ENCODE data around the gene TBX1. TPM values are rescaled to one million over a fixed set of nuclear protein-coding genes. Genes with fewer than 3 reads are reported as not detected.
A peak's percentile ranks its signal among the peaks of the same experiment; 100 is the strongest.
"Not testable (repeated sequence)": the region's sequence is repeated elsewhere in the genome, so short reads cannot be mapped to it uniquely, and the experiment has no call there.

TBX1 gene
- total and polyA plus RNA-seq, 5 donors, result 0.19 to 1.4 (median 0.88) TPM

DNA sequence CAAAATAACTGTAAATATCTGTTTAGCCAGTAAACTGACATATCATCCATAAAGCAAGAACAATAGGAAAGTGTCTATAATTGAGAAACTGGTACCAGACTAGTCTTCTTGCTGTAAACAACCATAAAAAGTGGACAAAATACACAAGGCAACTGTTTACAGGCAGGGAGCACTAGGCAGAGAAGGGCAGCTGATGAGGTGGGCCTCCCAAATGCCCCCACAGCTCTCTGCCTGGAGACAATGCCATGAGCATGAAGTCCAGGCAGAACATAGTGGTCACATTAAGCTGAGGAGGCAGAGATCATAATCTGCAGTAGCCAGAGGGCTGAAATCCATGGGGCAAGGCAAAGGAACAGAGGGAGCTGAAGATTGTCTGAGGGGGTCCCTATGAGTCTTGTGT, 30.7 kb downstream of the TBX1 start:
- Histone ChIP-seq H3K9me3 (ENCODE audit: control insufficient read depth, low read length) (no peaks in the 10 kb centered on the region), H3K27me3 (ENCODE audit: control insufficient read depth, insufficient read depth) (no peaks in the 10 kb centered on the region), H3K4me1 (ENCODE audit: control insufficient read depth, insufficient read depth, low read length) (no peaks in the 10 kb centered on the region)

GRCh38 chr22:19791894-19792293, 31.3 kb downstream of the TBX1 start:
- no peak overlapping the region for H3K27ac ChIP-seq (ENCODE audit: low read length)
- DNase-seq (no peak), ATAC-seq (no peak)
- H3K9me3 ChIP-seq (ENCODE audit: control insufficient read depth, low read length), result no peaks in the 10 kb centered on the region
- H3K27me3 ChIP-seq (ENCODE audit: control insufficient read depth, insufficient read depth), result no peaks in the 10 kb centered on the region
- H3K4me3 ChIP-seq (ENCODE audit: low read length), result no peak overlapping the region
- intact Hi-C loops (cut with DNase I), result no loop called here
- no peaks in the 10 kb centered on the region for H3K4me1 ChIP-seq (ENCODE audit: control insufficient read depth, insufficient read depth, low read length)

More for the DNA sequence above, 30.7 kb downstream of the TBX1 start:
- H3K4me3 ChIP-seq (ENCODE audit: low read length), result no peak overlapping the region
- no peak overlapping the region for H3K27ac ChIP-seq (ENCODE audit: low read length)
- DNase-seq (no peak), ATAC-seq (no peak)
- intact Hi-C loops (cut with DNase I), result no loop called here

- 90% methylated on average over 13 of the region's 13 CpGs for whole genome bisulfite sequencing
- H3K27ac ChIP-seq (ENCODE audit: low read length); H3K27me3 ChIP-seq (ENCODE audit: control insufficient read depth, insufficient read depth); intact Hi-C loops (cut with DNase I); H3K9me3 ChIP-seq (ENCODE audit: control insufficient read depth, low read length); ATAC-seq; H3K4me3 ChIP-seq (ENCODE audit: low read length); H3K4me1 ChIP-seq (ENCODE audit: control insufficient read depth, insufficient read depth, low read length): not testable (repeated sequence)
- peak in 1 of 3 donors; percentile 25 for DNase-seq
Observed at GRCh38 chr22:19792383-19792896, 31.9 kb downstream of the TBX1 start.

DNA sequence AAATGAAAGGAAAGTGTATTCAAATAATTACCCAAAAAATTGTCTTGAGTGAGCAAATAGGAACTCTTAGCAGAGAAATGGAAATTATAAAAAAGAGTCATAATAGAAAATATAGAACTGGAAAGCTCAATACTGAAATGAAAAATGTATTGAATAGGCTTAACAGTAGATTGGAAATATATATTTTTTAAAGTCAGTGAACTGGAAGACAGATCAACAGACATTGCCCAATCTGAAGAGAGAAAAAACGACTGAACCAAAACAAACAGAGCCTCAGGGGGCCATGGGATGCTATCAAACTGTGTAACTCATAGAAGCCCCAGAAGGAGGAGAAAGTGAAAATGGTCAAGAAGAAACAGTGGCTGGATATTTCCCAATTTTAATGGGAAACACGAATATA, 32.6 kb downstream of the TBX1 start:
- no peak for DNase-seq
- 60% methylated on average over 2 of the region's 2 CpGs for WGBS
- no peaks in the 10 kb centered on the region for H3K27me3 ChIP-seq (ENCODE audit: control insufficient read depth, insufficient read depth)
- H3K9me3 ChIP-seq (ENCODE audit: control insufficient read depth, low read length), result no peaks in the 10 kb centered on the region
- no peak overlapping the region for H3K27ac ChIP-seq (ENCODE audit: low read length)
- no peak for ATAC-seq
- no peaks in the 10 kb centered on the region for H3K4me1 ChIP-seq (ENCODE audit: control insufficient read depth, insufficient read depth, low read length)
- intact Hi-C loops (cut with DNase I), result no loop called here
- no peak overlapping the region for H3K4me3 ChIP-seq (ENCODE audit: low read length)

DNA sequence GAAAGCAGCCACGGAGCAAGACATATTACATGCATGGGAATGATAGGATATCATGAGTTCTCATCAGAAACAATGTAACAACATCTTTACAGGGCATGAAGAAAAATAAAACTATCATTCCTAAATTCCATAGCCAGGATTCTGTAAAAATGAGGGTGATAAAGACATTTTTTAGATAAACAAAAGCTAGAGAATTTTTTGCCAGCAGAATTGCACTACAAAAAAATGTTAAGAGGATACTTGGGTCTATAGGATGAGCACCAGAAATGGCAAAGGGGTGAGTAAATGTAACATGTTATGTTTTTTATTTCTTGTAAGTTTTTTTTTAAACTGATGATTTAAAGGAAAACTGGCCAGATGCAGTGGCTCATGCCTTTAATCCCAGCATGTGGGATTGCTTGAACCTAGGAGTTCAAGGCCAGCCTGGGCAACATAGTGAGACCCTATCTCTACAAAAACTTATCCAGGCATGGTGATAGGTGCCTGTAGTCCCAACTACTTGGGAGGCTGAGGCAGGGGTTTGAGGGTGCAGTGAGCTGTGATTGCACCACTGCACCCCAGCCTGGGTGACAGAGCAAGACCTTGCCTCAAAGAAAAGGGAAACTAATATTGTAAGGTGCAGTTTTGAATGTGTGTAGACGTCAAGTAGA, 33.2 kb downstream of the TBX1 start:
- Histone ChIP-seq H3K4me1 (ENCODE audit: control insufficient read depth, insufficient read depth, low read length) (no peaks in the 10 kb centered on the region), H3K27me3 (ENCODE audit: control insufficient read depth, insufficient read depth) (no peaks in the 10 kb centered on the region), H3K27ac (ENCODE audit: low read length) (no peak overlapping the region), H3K9me3 (ENCODE audit: control insufficient read depth, low read length) (no peaks in the 10 kb centered on the region), H3K4me3 (ENCODE audit: low read length) (no peak overlapping the region)
- intact Hi-C loops (cut with DNase I), result no loop called here
- no peak for ATAC-seq
- DNase-seq, result peak in 1 of 3 donors; percentile 3
- 80% methylated on average over 2 of the region's 2 CpGs for WGBS

DNA sequence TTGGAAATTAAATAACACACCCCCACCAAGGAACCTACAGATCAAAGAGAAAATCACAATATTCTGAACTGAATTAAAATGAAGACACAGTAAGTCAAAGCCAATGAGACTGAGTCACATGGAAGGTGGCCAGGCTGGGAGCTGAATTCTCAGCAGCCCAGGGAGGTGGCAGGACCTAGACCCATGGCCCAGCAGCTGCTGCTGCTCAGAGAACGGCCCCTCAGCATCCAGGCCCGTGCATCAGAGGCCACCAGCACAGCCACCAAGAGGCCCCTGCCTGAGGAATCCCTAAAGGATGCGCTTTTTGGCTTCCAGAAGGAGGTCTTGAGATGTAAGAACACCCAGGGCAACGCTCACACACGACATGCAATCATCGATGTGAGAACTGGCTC, 35.0 kb downstream of the TBX1 start:
- H3K4me3 ChIP-seq (ENCODE audit: low read length), result no peak overlapping the region
- 86% methylated on average over 6 of the region's 6 CpGs for WGBS
- no peak for ATAC-seq
- DNase-seq, result peak in 2 of 3 donors; percentile 24 to 41
- H3K27ac ChIP-seq (ENCODE audit: low read length), result no peak overlapping the region
- no peaks in the 10 kb centered on the region for H3K9me3 ChIP-seq (ENCODE audit: control insufficient read depth, low read length)
- no peaks in the 10 kb centered on the region for H3K27me3 ChIP-seq (ENCODE audit: control insufficient read depth, insufficient read depth)
- H3K4me1 ChIP-seq (ENCODE audit: control insufficient read depth, insufficient read depth, low read length), result no peaks in the 10 kb centered on the region
- intact Hi-C loops (cut with DNase I), result no loop called here

DNA sequence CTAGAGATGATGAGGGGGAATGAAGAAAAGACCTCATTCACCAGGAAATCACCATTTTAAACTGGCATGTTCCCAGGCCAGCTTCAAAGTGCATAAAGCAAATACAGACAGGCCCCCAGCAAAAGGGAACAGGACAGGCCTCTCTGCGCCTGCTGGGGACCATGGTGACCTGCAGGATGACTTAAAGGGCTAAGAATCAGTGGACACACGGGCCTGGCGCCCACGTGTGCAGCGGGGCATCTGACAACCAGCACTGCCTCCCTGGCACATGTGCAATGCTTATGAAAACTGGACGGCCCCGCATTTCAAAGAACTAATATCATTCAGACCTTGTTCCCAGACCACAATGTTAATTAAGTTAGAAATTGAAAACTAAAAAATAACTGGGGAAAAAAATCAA, 35.6 kb downstream of the TBX1 start:
- Histone ChIP-seq H3K27me3 (ENCODE audit: control insufficient read depth, insufficient read depth) (no peaks in the 10 kb centered on the region), H3K9me3 (ENCODE audit: control insufficient read depth, low read length) (no peaks in the 10 kb centered on the region), H3K4me3 (ENCODE audit: low read length) (no peak overlapping the region), H3K4me1 (ENCODE audit: control insufficient read depth, insufficient read depth, low read length) (no peaks in the 10 kb centered on the region), H3K27ac (ENCODE audit: low read length) (no peak overlapping the region)
- ATAC-seq (no peak), DNase-seq (peak in 2 of 3 donors; percentile 4 to 18)
- intact Hi-C loops (cut with DNase I), result no loop called here
- WGBS, result 87% methylated on average over 7 of the region's 7 CpGs

- 80% methylated on average over 24 of the region's 24 CpGs for WGBS
- no peaks in the 10 kb centered on the region for H3K27me3 ChIP-seq (ENCODE audit: control insufficient read depth, insufficient read depth)
- H3K9me3 ChIP-seq (ENCODE audit: control insufficient read depth, low read length), result no peaks in the 10 kb centered on the region
- ATAC-seq, result peak in 1 of 2 donors; percentile 6
- no peaks in the 10 kb centered on the region for H3K4me1 ChIP-seq (ENCODE audit: control insufficient read depth, insufficient read depth, low read length)
- no peak overlapping the region for H3K27ac ChIP-seq (ENCODE audit: low read length)
- intact Hi-C loops (cut with DNase I), result no loop called here
- peak in 2 of 3 donors; percentile 36 to 57 for DNase-seq
- no peak overlapping the region for H3K4me3 ChIP-seq (ENCODE audit: low read length)
Observed at GRCh38 chr22:19797086-19798002, 36.8 kb downstream of the TBX1 start.

DNA sequence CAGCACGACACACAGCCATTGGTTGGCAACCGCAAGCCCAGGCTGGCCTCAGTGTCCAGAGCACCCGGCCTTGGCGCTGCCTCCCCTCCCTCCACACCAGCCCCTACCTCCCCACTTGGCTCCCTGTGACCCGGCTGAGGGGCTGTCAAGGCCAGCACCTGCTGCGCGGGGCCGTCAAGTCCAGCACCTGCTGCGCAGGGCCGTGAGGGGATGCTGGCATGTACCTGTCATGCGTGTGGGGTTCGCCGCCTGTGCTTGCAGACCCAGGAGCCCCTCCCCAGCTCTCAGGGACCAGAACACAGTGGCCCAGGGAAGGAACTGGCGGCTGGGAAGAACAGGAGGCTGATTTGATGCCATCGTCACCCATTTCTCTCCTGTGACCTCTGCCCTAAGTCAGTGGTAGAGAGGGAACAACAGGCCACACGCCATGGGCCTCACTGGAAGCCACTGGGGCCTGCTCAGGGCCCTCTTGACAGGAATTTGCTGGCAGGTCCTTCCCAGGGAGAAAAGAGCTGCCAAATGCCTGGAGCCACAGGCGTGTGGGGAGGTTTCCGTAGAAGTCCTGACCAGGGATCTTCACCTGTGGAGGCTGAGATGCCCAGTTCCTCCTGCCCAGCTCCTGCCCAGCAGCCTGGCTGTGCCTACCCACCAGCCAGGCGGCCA, 37.6 kb downstream of the TBX1 start:
- Histone ChIP-seq H3K4me1 (ENCODE audit: control insufficient read depth, insufficient read depth, low read length) (no peaks in the 10 kb centered on the region), H3K9me3 (ENCODE audit: control insufficient read depth, low read length) (no peaks in the 10 kb centered on the region), H3K27ac (ENCODE audit: low read length) (no peak overlapping the region), H3K4me3 (ENCODE audit: low read length) (no peak overlapping the region), H3K27me3 (ENCODE audit: control insufficient read depth, insufficient read depth) (no peaks in the 10 kb centered on the region)
- intact Hi-C loops (cut with DNase I), result no loop called here
- peak in 2 of 3 donors; percentile 30 to 41 for DNase-seq
- WGBS, result 92% methylated on average over 19 of the region's 19 CpGs
- ATAC-seq, result peak in 1 of 2 donors; percentile 13

- DNase-seq, result peak in 1 of 3 donors; percentile 57
Observed at GRCh38 chr22:19798891-19799293, 38.3 kb downstream of the TBX1 start.

More at GRCh38 chr22:19798891-19799293, 38.3 kb downstream of the TBX1 start:
- Histone ChIP-seq H3K27ac (ENCODE audit: low read length) (no peak overlapping the region), H3K4me1 (ENCODE audit: control insufficient read depth, insufficient read depth, low read length) (no peaks in the 10 kb centered on the region), H3K9me3 (ENCODE audit: control insufficient read depth, low read length) (no peaks in the 10 kb centered on the region), H3K27me3 (ENCODE audit: control insufficient read depth, insufficient read depth) (no peaks in the 10 kb centered on the region), H3K4me3 (ENCODE audit: low read length) (no peak overlapping the region)
- peak; percentile 7 to 8 for ATAC-seq
- 66% methylated on average over 9 of the region's 9 CpGs for WGBS
- intact Hi-C loops (cut with DNase I), result no loop called here
